Esophagus squamous epithelium (tissue), 4 donors: Measurements from ENCODE around the gene KMT5B.

ENCODE experiments used
- CTCF ChIP-seq, 6 experiments: fragments of 450-650 bp in 4 of 6; fragments of 200-600 bp in 2 of 6; sonication (generic) in 2 of 6; IDR thresholded peaks; one replicate each; pipeline ENCODE4 v1.5.1; 2016 to 2019; ENCODE audit warnings: antibody characterized with exemption in 6 of 6, mild to moderate bottlenecking in 4 of 6, moderate library complexity in 4 of 6
- POLR2A ChIP-seq, 4 donors: fragments of 450-650 bp; IDR thresholded peaks; one replicate each; pipeline ENCODE4 v1.6.1; 2017; ENCODE audit warnings: antibody characterized with exemption in 4 of 4, mild to moderate bottlenecking in 4 of 4, moderate library complexity in 3 of 4

DNA sequence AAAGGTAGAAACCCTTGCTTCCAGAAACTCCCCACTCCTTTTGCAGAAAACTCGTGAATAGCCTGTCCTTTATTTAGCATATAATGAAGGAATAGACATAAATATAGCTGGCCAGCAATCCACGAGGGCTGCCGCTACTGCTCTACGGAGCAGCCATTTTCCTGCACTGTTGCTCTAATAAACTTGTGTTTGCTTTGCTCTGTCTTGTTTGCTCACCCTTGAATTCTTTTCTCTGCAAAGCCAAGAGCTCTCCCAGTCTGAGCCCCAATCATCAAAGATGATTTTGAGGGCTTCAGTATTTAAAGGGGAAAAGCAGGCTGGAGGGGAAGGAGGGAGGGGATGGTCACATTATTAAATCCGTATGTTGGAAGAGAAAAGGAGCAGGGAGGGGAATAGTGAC, 75.3 kb downstream of the KMT5B start:
- TF ChIP-seq CTCF (IDR thresholded peaks at IDR 0.05): no peak
- TF ChIP-seq POLR2A (IDR thresholded peaks at IDR 0.05): no peak
